Neural cell (in vitro differentiated cells): ENCODE measurements around the gene BTBD9.

Source experiments
- EP300 ChIP-seq: fragments of 450-650 bp; conservative IDR thresholded peaks from 2 replicates; pipeline ENCODE4 v1.6.1; 2014; ENCODE audit warnings: antibody characterized with exemption, mild to moderate bottlenecking, moderate library complexity; ENCODE audit not compliant: poor library complexity, severe bottlenecking
- EZH2 ChIP-seq: fragments of 200-600, 300-800 bp; shearing (Covaris generic), sonication (generic); IDR thresholded peaks from 2 replicates; pipeline ENCODE4 v1.6.1; 2014; ENCODE audit warnings: antibody characterized with exemption, low read length, borderline replicate concordance, mild to moderate bottlenecking; ENCODE audit not compliant: insufficient read depth, poor library complexity, severe bottlenecking
- MXI1 ChIP-seq: fragments of 450-650 bp; conservative IDR thresholded peaks from 2 replicates; pipeline ENCODE4 v1.6.1; 2014; ENCODE audit warnings: antibody characterized with exemption, mild to moderate bottlenecking; ENCODE audit not compliant: poor library complexity, severe bottlenecking
- POLR2AphosphoS5 ChIP-seq: IDR thresholded peaks from 2 replicates; pipeline ENCODE4 v1.6.1; 2012
- RAD21 ChIP-seq: fragments of 450-650 bp; conservative IDR thresholded peaks from 2 replicates; pipeline ENCODE4 v1.6.1; 2014; ENCODE audit warnings: antibody characterized with exemption, mild to moderate bottlenecking, moderate library complexity
- TF ChIP-seq, protein P1 (sequence below): fragments of 450-650 bp; IDR thresholded peaks from 2 replicates; pipeline ENCODE4 v1.5.1; 2014; ENCODE audit warnings: antibody characterized with exemption, mild to moderate bottlenecking, moderate library complexity; ENCODE audit not compliant: poor library complexity, severe bottlenecking
- TF ChIP-seq, protein P2 (sequence below): IDR thresholded peaks from 2 replicates; pipeline ENCODE4 v1.6.1; 2012; ENCODE audit warnings: borderline replicate concordance

DNA sequence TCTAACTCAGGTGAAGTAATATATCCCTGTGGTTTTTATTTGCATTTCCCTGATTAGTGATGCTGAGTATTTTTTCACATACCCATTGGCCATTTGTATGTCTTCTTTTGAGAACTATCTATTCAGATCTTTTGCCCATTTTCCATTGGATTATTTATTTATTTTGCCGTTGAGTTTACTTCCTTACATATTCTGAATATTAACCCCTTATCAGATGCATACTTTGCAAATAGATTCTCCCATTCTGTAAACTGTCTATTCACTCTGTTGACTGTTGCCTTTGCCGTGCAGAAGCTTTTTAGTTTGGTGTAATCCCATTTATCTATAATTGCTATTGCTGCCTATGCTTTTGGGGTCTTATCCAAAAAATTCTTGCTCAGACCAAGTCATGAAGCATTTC is 336.9 kb downstream of the BTBD9 start:
- TF ChIP-seq POLR2AphosphoS5: no peak
- TF ChIP-seq, protein P1, sequence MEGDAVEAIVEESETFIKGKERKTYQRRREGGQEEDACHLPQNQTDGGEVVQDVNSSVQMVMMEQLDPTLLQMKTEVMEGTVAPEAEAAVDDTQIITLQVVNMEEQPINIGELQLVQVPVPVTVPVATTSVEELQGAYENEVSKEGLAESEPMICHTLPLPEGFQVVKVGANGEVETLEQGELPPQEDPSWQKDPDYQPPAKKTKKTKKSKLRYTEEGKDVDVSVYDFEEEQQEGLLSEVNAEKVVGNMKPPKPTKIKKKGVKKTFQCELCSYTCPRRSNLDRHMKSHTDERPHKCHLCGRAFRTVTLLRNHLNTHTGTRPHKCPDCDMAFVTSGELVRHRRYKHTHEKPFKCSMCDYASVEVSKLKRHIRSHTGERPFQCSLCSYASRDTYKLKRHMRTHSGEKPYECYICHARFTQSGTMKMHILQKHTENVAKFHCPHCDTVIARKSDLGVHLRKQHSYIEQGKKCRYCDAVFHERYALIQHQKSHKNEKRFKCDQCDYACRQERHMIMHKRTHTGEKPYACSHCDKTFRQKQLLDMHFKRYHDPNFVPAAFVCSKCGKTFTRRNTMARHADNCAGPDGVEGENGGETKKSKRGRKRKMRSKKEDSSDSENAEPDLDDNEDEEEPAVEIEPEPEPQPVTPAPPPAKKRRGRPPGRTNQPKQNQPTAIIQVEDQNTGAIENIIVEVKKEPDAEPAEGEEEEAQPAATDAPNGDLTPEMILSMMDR: no peak
- TF ChIP-seq, protein P2, sequence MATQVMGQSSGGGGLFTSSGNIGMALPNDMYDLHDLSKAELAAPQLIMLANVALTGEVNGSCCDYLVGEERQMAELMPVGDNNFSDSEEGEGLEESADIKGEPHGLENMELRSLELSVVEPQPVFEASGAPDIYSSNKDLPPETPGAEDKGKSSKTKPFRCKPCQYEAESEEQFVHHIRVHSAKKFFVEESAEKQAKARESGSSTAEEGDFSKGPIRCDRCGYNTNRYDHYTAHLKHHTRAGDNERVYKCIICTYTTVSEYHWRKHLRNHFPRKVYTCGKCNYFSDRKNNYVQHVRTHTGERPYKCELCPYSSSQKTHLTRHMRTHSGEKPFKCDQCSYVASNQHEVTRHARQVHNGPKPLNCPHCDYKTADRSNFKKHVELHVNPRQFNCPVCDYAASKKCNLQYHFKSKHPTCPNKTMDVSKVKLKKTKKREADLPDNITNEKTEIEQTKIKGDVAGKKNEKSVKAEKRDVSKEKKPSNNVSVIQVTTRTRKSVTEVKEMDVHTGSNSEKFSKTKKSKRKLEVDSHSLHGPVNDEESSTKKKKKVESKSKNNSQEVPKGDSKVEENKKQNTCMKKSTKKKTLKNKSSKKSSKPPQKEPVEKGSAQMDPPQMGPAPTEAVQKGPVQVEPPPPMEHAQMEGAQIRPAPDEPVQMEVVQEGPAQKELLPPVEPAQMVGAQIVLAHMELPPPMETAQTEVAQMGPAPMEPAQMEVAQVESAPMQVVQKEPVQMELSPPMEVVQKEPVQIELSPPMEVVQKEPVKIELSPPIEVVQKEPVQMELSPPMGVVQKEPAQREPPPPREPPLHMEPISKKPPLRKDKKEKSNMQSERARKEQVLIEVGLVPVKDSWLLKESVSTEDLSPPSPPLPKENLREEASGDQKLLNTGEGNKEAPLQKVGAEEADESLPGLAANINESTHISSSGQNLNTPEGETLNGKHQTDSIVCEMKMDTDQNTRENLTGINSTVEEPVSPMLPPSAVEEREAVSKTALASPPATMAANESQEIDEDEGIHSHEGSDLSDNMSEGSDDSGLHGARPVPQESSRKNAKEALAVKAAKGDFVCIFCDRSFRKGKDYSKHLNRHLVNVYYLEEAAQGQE: no peak
- no peak for TF ChIP-seq MXI1
- TF ChIP-seq EP300: no peak
- no peak for TF ChIP-seq EZH2
- TF ChIP-seq RAD21: no peak
